HEK293T (cell line): ENCODE results near the gene ATP13A1.

ENCODE experiments used
- SP1 ChIP-seq: fragments of 450-650 bp; IDR thresholded peaks from 2 replicates; pipeline ENCODE4 v1.6.1; 2017
- SUZ12 ChIP-seq: fragments of 450-650 bp; IDR thresholded peaks from 2 replicates; pipeline ENCODE4 v1.6.1; 2016; ENCODE audit warnings: mild to moderate bottlenecking

DNA sequence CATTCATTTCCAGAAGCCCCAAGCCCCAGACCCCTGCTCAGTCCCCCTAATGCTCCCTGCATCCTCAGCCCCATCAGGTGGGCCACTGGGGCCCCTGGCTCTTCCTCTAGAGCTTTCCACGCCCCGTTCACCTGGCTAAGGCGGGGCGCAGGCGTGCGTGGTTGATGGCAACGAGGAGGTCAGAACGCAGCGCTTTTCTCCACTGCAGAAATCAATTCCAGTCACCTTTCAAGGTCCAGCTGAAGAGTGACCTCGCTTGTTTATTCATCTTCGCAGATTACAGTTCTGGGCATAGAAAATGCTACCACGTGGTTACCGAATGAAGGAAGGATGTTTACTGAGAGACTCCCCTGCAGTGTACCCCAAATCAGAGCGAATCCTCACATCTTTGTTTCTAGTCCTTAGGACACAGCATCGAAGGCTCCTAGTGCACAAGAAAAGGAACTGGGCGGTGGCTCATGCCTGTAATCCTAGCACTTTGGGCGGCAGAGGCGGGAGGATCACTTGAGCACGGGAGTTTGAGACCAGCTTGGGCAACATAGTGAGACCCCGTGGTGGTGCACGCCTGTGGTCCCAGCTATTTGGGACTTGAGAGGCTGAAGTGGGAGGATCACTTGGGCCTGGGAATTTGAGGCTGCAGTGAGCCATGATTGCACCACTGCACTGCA lies 44.2 kb downstream of the ATP13A1 start:
- TF ChIP-seq SP1: no peak
- no peak for TF ChIP-seq SUZ12
